GM18526 (cell line): Measurements from ENCODE around the gene MED16.

Experiments used
- POLR2A ChIP-seq: IDR thresholded peaks from 3 replicates; pipeline ENCODE4 v1.6.1; 2011; ENCODE audit not compliant: insufficient read length; ENCODE audit errors: extremely low read depth

MED16 gene

DNA sequence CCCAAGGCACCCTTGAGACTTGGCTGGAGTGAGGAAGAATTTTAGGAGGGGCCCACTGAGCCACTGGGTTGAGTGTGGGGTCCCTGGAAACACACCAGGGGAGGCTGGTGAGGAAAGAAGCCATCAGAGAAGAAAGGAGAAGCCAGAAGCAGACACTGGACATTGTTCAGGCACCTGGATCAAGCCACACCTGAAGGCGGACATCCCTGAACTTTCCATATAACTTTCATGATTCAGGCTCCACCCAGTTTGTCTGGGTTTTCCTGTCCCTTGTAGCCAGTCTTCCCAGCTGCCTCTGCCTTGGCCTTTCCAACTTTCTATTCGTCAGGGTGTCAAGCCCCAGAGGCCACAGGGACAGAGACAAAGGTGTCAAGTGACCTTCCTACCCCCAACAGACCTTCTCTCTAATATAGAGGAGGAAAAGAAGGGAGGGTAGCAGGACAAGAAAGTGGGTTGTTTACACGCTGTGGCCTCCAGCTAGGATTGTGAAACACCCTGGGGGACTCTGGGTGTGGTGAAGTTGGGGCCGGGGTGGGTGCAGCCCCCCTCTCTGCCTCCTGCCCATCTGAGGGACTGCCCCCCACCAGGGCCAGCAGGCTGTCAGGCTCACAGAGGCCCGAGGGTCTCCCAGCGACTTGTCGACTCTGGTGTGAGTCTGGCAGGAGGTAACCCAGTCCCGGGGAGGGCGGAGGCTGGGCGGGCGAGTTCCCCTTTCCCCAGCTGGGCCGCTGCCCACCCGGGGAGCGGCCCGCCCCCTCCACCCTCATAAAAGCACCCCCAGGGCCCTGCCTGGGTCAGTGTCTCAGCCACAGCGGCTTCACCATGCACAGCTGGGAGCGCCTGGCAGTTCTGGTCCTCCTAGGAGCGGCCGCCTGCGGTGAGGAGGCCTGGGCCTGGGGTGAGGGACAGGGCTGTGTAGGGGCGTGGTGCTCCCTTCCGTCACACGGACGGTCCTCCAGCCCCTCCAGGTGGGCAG lies 33.8 kb downstream of the MED16 start, which contains the start of gene CFD:
CFD (plus strand) TSS at position 797 of the 976 bp plus-strand sequence; CDS start at position 823, 26 bp downstream.
- no peak for TF ChIP-seq POLR2A

DNA sequence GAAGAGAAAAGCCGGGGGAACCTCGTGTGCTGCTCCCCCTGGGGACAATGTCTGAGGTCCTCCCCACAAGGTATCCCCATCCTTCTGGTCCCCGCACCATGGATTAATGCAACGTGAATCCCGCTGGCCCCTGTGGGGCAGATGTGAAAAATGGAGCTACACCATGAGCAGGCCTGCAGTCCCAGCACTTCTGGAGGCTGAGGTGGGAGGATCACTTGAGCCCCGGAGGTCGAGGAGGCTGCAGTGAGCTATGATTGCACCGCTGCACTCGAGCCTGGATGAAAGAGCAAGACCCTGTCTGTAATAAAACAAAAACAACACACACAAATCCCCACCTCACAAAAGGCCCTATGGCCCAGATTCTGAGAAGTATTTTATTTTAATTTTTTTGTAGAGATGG lies 34.7 kb downstream of the MED16 start:
- no peak for TF ChIP-seq POLR2A

DNA sequence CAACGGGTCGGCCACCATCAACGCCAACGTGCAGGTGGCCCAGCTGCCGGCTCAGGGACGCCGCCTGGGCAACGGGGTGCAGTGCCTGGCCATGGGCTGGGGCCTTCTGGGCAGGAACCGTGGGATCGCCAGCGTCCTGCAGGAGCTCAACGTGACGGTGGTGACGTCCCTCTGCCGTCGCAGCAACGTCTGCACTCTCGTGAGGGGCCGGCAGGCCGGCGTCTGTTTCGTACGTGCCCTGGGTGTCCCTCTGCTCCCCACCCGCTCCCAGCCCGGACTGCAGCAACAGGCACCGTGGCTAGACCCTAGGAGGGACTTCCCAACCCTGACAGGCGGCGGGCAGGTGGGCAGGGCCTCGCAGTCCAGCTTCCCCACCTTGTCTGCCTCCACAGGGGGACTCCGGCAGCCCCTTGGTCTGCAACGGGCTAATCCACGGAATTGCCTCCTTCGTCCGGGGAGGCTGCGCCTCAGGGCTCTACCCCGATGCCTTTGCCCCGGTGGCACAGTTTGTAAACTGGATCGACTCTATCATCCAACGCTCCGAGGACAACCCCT lies 37.3 kb downstream of the MED16 start:
- TF ChIP-seq POLR2A: no peak

DNA sequence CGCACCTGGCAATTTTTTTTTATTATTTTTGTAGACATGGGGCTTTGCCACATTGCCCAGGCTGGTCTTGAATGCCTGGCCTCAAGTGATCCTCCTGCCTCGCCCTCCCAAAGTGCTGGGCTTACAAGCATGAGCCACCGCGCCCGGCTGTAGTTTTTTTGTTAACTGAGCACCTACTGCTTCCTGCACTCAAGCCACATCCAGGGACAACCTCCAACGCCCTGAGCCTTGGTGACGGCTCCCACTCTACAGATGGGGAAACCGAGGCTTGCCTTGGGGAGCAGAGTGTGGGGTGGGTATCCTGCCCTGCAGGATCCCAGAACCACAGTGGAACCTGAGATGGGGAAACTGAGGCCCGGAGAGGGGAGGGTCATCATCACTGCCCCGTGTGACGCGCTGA lies 37.8 kb downstream of the MED16 start:
- TF ChIP-seq POLR2A: no peak

DNA sequence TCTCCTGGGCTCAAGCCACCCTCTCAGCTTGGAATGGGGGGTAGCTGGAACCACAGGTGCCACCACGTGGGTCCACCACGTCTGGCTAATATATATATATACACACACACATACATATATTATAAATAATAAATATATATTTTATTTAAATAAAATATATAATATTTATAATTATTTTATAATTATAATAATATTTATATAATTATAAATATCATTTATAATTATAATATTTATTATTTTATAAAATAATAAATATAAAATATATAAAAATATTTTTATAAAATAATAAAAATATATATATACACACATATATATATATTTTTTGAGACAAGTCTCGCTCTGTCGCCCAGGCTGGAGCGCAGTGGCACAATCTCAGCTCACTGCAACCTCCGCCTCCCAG lies 38.4 kb downstream of the MED16 start:
- TF ChIP-seq POLR2A: no peak

DNA sequence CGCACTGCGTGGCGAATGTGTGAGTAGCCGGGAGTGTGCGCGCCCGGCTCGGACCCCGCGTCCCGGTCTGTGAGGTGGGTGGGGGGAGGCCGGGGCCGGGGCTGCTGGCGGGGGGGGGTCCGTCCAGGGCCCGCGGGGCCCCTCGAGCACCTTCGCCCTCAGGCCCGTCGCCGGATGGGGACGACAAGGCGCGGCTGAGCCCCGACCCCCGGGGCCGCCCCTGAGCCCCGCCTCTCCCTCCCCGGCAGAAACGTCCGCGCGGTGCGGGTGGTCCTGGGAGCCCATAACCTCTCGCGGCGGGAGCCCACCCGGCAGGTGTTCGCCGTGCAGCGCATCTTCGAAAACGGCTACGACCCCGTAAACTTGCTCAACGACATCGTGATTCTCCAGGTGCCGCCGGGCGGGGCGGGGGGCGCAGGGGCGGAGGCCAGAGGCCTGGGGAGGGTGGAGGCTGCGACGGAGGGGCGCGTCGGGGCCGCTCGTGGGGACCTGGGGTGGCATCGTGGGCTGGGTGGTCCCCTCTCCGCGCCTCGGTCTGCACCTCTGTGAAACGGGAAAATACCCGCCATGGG lies 39.9 kb downstream of the MED16 start:
- no peak for TF ChIP-seq POLR2A

DNA sequence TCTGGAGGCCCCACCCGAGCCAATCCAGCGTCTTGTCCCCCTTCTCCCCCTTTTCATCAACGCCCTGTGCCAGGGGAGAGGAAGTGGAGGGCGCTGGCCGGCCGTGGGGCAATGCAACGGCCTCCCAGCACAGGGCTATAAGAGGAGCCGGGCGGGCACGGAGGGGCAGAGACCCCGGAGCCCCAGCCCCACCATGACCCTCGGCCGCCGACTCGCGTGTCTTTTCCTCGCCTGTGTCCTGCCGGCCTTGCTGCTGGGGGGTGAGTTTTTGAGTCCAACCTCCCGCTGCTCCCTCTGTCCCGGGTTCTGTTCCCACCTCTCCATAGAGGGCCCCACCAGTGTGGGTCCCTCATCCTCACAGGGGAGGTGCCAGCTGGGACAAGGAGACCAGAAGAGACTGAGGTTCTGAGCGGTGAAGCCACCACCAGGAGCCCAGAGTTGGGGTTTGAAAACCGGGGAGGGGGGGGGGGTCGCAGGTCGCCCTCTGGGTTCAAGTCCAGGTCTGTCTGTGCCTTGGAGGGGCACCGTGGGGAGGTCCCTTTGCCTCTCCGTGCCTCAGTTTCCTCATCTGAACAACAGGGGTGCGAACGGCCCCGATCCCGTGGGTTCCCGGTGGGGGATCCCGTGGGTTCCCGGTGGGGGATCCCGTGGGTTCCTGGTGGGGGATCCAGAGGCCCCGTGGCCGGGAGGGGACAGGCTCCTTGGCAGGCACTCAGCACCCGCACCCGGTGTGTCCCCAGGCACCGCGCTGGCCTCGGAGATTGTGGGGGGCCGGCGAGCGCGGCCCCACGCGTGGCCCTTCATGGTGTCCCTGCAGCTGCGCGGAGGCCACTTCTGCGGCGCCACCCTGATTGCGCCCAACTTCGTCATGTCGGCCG lies 40.6 kb downstream of the MED16 start, which contains the start of gene ELANE:
ELANE (plus strand) TSS at position 168 of the 878 bp plus-strand sequence; CDS start at position 194, 26 bp downstream.
- TF ChIP-seq POLR2A: no peak

DNA sequence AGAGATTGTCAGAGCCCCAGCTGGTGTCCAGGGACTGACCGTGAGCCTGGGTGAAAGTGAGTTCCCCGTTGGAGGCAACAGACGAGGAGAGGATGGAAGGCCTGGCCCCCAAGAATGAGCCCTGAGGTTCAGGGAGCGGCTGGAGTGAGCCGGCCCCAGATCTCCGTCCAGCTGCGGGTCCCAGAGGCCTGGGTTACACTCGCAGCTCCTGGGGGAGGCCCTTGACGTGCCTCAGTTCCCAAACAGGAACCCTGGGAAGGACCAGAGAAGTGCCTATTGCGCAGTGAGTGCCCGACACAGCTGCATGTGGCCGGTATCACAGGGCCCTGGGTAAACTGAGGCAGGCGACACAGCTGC lies 42.0 kb downstream of the MED16 start:
- TF ChIP-seq POLR2A: no peak

DNA sequence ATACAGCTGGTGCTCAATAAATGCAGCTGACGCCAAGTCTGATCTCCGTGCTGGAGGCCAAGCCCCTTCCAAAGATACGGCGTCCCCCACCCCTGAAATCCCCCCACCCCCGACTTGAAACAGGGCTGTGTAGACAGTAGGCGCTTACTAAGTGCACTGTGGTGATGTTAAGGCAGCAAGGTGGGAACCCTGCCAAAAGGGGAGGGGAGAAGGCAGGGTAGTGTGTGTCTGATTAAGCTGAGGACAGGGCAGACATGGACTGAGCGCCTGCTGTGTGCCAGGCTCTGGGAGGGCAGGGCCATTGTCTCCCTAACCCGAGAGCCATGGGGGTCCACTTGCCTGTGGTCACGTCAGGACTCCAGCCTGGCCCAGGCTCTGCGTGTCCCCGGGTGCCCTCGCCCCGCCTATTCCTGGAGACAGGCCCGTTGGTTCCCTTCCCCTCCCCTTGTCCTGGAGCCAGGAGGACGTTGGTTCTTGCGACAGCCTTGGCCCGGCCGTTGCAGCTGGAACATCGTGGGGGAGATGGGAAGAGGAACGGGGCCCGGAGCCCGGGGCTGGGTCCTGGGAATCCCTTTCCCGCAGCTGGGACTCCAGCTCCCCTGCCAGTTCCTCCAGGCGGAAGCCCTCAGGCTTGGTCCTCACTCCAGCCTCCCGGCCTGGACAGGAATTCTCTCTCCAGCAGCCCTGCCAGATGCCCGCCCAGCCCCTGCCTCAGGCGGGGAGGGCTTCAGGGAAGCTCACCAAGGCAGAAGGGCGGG lies 42.6 kb downstream of the MED16 start:
- TF ChIP-seq POLR2A: no peak

DNA sequence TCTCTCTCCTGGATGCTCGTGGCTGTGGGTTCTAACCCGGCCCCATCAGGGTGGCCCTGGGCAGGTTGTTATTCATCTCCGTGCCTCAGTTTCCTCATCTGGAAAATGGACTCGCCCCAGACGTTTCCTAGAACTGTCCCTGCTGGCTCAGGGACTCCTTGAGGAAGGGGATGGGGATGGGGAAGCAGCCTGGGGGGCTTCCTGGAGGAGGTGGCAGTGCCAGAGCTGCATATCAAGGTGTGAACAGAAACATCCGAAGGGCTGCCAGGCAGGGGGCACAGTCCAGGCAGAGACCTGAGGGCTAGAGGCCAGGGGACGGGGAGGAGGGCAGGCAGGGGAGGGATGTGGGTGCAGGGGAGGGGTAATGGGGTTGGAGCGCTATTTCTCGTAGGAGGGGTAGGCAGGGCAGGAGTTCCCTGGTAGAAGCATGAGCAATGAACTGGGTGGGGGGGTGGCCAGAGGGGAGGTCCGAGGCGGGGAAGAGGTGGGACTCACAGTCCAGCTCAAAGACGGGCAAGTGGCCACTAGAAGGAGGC lies 44.5 kb downstream of the MED16 start:
- no peak for TF ChIP-seq POLR2A

DNA sequence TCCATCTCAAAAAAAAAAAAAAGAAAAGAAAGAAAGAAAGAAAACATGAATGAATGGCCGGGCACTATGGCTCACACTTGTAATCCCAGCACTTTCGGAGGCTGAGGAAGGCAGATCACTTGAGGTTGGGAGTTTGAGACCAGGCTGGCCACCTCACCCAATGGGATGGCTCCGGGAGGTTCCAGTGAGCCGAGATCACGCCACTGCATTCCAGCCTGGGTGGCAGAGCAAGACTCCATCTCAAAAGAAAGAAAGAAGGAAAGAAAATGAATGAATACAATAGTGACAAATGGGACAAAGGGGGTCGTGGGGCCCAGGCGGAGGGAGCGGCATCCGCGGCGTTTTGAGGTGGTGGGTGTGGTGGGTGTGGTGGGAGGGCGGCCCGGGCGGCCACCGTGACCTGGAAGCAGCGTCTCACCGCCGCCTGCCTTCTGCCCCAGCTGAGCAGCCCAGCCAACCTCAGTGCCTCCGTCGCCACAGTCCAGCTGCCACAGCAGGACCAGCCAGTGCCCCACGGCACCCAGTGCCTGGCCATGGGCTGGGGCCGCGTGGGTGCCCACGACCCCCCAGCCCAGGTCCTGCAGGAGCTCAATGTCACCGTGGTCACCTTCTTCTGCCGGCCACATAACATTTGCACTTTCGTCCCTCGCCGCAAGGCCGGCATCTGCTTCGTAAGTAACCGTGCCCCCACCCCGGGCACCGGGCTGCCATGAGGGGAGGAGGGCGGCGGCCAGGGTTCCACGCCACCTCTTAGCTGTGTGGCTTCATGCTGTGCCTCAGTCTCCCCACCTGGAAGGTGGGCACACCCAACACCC lies 47.1 kb downstream of the MED16 start:
- TF ChIP-seq POLR2A: no peak

DNA sequence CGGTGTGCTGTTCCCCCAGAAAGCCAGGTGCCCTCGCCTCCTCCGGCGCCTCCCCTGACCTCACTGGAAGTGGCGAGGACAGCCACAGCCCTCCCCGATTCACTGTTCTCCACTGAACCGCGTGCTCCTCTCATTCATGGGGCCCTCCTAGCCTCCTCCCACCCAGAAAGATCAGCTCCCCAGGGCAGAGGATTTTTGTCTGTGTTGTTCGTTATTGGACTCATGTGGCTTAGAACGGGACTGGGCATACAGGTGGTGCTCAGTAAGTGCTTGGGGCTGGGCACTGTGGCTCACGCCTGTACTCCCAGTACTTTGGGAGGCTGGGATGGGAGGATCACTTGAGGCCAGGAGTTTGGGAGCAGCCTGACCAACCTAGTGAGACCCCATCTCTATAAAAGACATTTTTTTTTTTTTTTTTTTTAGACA lies 48.4 kb downstream of the MED16 start:
- TF ChIP-seq POLR2A: no peak

DNA sequence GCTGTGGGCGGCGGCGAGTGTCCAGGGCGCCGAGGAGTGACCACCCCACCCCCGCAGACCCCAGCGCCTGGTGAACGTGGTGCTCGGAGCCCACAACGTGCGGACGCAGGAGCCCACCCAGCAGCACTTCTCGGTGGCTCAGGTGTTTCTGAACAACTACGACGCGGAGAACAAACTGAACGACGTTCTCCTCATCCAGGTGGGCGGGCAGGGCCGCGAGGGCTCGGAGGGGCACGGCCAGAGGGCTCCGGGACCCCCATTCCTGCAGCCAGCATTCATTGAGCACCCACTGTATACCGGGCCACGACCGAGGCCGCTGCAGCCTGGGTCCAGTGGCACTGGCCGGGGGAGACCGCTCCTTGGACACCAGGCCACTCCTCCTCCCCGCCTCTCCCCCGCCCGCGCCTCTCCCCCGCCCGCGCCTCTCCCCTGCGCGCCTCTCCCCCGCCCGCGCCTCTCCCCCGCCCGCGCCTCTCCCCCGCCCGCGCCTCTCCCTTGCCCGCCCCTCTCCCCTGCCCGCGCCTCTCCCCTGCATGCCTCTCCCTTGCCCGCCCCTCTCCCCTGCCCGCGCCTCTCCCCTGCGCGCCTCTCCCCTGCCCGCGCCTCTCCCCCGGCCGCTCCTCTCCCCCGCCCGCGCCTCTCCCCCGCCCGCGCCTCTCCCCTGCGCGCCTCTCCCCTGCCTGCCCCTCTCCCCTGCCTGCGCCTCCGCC lies 49.0 kb downstream of the MED16 start:
- no peak for TF ChIP-seq POLR2A
